Activated B cell treated with CpG ODN at 0.5 μM for 24 hours (primary cell): Measurements from ENCODE around the gene HS6ST3. TPM values are rescaled to one million over a fixed set of nuclear protein-coding genes. Genes with fewer than 3 reads are reported as not detected.

ENCODE experiments used
- ATAC-seq: fragments of 200-7000 bp; cut with Tn5 transposase; one replicate; pipeline ENCODE4 v1.10.0; 2021; ENCODE audit warnings: low read depth, mild to moderate bottlenecking, moderate library complexity
- CTCF ChIA-PET: fragments of 350-600 bp; sonication (Branson Sonifier 250); formaldehyde crosslinking; loops from one replicate; lab custom pipeline; 2021; ENCODE audit warnings: antibody characterized with exemption; lab: Charles Lee
- POLR2A ChIA-PET: fragments of 350-600 bp; sonication (Branson Sonifier 250); formaldehyde crosslinking; loops from one replicate; lab custom pipeline; 2021; ENCODE audit warnings: antibody characterized with exemption; lab: Charles Lee
- DNase-seq: peaks from one replicate; pipeline ENCODE4 v3.0.0; 2022
- H3K27ac Mint-ChIP-seq: one replicate; pipeline ENCODE4 v1.8.0; 2020; ENCODE audit warnings: mixed read lengths
- H3K27me3 Mint-ChIP-seq: one replicate; pipeline ENCODE4 v1.8.0; 2021; ENCODE audit warnings: mixed read lengths
- H3K36me3 Mint-ChIP-seq: one replicate; pipeline ENCODE4 v1.8.0; 2021; ENCODE audit warnings: low read depth, mixed read lengths
- H3K4me1 Mint-ChIP-seq: one replicate; pipeline ENCODE4 v1.8.0; 2021; ENCODE audit warnings: mixed read lengths
- H3K4me3 Mint-ChIP-seq: one replicate; pipeline ENCODE4 v1.8.0; 2020; ENCODE audit warnings: mild to moderate bottlenecking, mixed read lengths
- H3K9me3 Mint-ChIP-seq: one replicate; pipeline ENCODE4 v1.8.0; 2020; ENCODE audit warnings: mixed read lengths
- CTCF ChIP-seq: fragments of 200-600 bp; IDR thresholded peaks from one replicate; pipeline ENCODE4 v1.8.0; 2022; ENCODE audit warnings: antibody characterized with exemption, mild to moderate bottlenecking
- intact Hi-C: fragments of 100-400 bp; cut with micrococcal nuclease; formaldehyde crosslinking; loops from one replicate; pipeline ENCODE4 v1.15.1; 2024
- total RNA-seq: library from RNA; stranded (reverse); gene quantifications from 2 replicates; pipeline ENCODE4 v1.2.3, GENCODE V29; 2022

Gene HS6ST3
- total RNA-seq, 1 donor from 2014 or later: not detected

- no peak overlapping the region for H3K4me3 Mint-ChIP-seq
- intact Hi-C loops: no loop called here
- no peaks in the 10 kb centered on the region for H3K27me3 Mint-ChIP-seq
- no peaks in the 10 kb centered on the region for H3K4me1 Mint-ChIP-seq
- H3K9me3 Mint-ChIP-seq: no peaks in the 10 kb centered on the region
- H3K36me3 Mint-ChIP-seq: no peaks in the 10 kb centered on the region
- ChIA-PET POLR2A (no interaction called here), CTCF (no interaction called here)
- DNase-seq (no peak), ATAC-seq (no peak)
- TF ChIP-seq CTCF: no peak
- no peak overlapping the region for H3K27ac Mint-ChIP-seq
Measured at GRCh38 chr13:96824140-96824539, 734.2 kb downstream of the HS6ST3 start.

DNA sequence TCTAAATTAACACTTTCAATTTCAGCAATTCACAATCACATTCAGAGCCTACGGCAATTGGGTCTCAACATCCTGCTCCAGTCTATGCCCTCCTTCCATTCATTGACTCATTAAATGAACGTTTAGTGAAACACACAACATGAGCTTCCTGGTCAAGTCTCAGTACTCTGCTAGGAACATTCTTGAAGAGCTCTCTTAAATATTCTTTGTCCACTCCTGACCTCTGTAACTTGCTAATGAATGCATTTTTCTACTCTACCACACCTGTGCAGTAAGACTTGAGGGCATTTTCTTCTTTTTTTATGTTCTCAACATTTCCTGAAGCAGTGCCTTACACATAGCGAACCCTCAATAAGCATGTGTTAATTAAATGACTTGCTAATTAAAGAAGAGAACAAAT, 735.7 kb downstream of the HS6ST3 start:
- DNase-seq (no peak), ATAC-seq (no peak)
- H3K4me1 Mint-ChIP-seq: no peaks in the 10 kb centered on the region
- ChIA-PET POLR2A (no interaction called here), CTCF (no interaction called here)
- TF ChIP-seq CTCF: no peak
- no peak overlapping the region for H3K27ac Mint-ChIP-seq
- no peaks in the 10 kb centered on the region for H3K9me3 Mint-ChIP-seq
- no peaks in the 10 kb centered on the region for H3K27me3 Mint-ChIP-seq
- intact Hi-C loops: no loop called here
- no peaks in the 10 kb centered on the region for H3K36me3 Mint-ChIP-seq
- no peak overlapping the region for H3K4me3 Mint-ChIP-seq

DNA sequence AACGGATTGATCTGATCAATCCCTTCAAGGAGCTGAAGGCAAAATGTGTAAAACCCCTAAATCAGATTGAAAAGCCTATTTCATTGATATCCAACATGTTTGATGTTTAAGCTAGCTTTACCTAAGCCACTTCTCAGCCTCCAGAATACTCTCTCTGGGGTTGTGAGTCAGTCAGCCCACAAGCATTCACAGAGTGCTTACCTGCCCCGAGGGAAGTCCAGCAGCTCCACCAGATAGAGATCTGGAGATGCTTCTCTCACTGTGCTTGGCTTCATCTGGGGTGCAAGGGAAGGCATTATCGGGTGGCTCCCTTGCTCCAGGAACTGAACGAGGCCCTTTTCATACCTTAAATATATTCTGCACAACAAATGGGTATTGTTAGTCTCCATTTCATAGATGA, 744.7 kb downstream of the HS6ST3 start:
- Mint-ChIP-seq H3K4me3 (no peak overlapping the region), H3K4me1 (no peaks in the 10 kb centered on the region), H3K9me3 (peaks cover 4% of the 10 kb centered on the region), H3K36me3 (no peaks in the 10 kb centered on the region), H3K27ac (no peak overlapping the region), H3K27me3 (no peaks in the 10 kb centered on the region)
- ChIA-PET POLR2A (no interaction called here), CTCF (no interaction called here)
- ATAC-seq: no peak
- no peak for DNase-seq
- intact Hi-C loops: no loop called here
- TF ChIP-seq CTCF: no peak

- Mint-ChIP-seq H3K4me1 (no peaks in the 10 kb centered on the region), H3K27ac (no peak overlapping the region), H3K36me3 (no peaks in the 10 kb centered on the region), H3K27me3 (no peaks in the 10 kb centered on the region), H3K9me3 (peaks cover 4% of the 10 kb centered on the region), H3K4me3 (no peak overlapping the region)
- intact Hi-C loops: no loop called here
- no peak for TF ChIP-seq CTCF
- DNase-seq (no peak), ATAC-seq (no peak)
- CTCF ChIA-PET: no interaction called here
- POLR2A ChIA-PET: no interaction called here
Measured at GRCh38 chr13:96835546-96835945, 745.6 kb downstream of the HS6ST3 start.

- no peak for ATAC-seq
- intact Hi-C loops: no loop called here
- DNase-seq: no peak
- peaks cover 4% of the 10 kb centered on the region for H3K9me3 Mint-ChIP-seq
- H3K4me3 Mint-ChIP-seq: no peak overlapping the region
- TF ChIP-seq CTCF: no peak
- ChIA-PET POLR2A (no interaction called here), CTCF (no interaction called here)
- H3K4me1 Mint-ChIP-seq: no peaks in the 10 kb centered on the region
- H3K27ac Mint-ChIP-seq: no peak overlapping the region
- no peaks in the 10 kb centered on the region for H3K36me3 Mint-ChIP-seq
- H3K27me3 Mint-ChIP-seq: no peaks in the 10 kb centered on the region
Measured at GRCh38 chr13:96836733-96837132, 746.8 kb downstream of the HS6ST3 start.
